ENCODE measurements around the gene SOD2.
"Not testable (repeated sequence)": the region's sequence is repeated elsewhere in the genome, so short reads cannot be mapped to it uniquely, and the experiment has no call there.

The SOD2 gene

DNA sequence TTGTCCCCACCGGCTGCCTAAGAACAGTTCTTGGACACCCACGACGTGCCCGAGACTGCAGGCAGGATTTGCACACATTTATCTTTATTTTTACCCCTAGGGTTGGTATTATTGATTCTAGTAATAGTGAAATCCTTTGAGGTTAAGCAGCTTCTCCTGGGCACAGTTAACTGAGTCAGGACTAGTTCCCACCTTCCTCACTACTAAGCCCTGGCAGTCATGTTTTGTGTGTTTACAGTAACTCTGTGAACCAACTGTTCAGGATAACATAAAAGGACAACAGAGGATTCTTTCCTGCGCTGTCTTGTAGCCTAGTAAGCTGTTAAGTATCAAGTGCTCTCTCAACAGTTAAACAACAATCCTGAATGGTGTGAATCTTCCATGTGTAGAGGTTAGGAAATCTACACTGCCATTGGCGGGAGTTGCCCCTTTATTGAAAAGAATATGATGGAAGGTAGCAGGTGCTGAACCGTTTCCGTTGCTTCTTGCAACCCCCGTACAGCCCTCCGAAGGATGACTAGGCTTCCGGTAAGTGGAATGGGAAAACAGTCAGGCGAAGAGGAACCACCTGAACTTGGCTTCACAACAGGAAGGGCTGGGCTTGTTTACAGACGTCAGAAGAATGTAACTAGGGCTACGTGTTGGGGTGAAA, 979 bp upstream of the SOD2 start:
- TF ChIP-seq, protein P1, sequence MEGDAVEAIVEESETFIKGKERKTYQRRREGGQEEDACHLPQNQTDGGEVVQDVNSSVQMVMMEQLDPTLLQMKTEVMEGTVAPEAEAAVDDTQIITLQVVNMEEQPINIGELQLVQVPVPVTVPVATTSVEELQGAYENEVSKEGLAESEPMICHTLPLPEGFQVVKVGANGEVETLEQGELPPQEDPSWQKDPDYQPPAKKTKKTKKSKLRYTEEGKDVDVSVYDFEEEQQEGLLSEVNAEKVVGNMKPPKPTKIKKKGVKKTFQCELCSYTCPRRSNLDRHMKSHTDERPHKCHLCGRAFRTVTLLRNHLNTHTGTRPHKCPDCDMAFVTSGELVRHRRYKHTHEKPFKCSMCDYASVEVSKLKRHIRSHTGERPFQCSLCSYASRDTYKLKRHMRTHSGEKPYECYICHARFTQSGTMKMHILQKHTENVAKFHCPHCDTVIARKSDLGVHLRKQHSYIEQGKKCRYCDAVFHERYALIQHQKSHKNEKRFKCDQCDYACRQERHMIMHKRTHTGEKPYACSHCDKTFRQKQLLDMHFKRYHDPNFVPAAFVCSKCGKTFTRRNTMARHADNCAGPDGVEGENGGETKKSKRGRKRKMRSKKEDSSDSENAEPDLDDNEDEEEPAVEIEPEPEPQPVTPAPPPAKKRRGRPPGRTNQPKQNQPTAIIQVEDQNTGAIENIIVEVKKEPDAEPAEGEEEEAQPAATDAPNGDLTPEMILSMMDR (IDR thresholded peaks at IDR 0.05; ENCODE audit: borderline replicate concordance, insufficient read depth, low read depth, low read length) = no peak
- H3K4me3 ChIP-seq (ENCODE audit: low read depth, low read length) = peak overlapping the region; percentile 72

DNA sequence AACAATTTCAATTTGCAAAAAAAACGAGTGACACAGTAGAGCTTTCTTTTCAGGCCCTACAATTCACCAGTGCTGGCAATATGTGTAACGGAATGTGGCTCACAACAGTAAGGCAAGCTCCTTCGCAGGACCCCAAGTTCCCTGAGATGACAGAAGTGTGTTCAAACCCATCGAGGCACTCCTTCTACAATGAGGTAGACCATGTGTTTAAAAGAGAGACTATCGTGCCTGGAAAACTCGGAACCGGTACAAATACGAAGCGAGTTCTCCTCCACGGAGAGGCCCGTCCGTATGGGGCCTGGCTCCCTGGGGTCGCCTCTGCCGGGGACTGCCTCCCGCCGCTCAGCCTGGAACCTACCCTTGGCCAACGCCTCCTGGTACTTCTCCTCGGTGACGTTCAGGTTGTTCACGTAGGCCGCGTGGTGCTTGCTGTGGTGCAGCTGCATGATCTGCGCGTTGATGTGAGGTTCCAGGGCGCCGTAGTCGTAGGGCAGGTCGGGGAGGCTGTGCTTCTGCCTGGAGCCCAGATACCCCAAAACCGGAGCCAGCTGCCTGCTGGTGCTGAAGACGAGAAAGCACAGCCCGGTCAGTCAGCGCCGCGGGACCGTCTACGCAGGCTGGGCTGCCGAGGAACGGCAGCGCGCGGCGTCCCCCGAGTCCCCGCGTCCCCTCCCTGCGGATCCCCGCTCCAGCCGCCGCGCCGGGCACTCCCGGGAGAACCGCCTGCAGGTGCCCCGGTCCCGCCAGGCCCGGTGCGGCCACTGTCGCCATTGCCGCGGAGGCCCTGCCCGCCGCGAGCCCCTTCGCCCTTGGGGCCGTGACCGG, 526 bp downstream of the SOD2 start:
- TF ChIP-seq, protein P1 (IDR thresholded peaks at IDR 0.05; ENCODE audit: borderline replicate concordance, insufficient read depth, low read depth, low read length) = no peak
- H3K4me3 ChIP-seq (ENCODE audit: low read depth, low read length) = peak overlapping the region; percentile 72

DNA sequence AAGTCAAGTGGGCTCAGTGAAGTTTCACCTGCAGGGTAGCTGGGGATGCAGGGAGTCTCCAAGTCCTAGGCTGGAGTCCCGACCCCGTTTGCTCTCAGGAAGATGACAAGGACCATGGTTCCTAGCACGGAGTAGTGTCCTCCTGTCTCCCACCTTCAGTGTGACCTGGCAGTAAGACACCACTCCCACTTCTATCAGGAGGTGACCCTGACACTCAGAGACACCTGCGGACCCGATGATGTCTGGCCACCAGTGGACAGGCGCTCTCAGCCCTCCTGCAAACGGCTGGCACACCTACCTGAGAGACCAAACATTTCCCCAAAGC, 1.1 kb downstream of the SOD2 start:
- H3K4me3 ChIP-seq (ENCODE audit: low read depth, low read length) = peak overlapping the region; percentile 72
- TF ChIP-seq, protein P1 (IDR thresholded peaks at IDR 0.05; ENCODE audit: borderline replicate concordance, insufficient read depth, low read depth, low read length) = no peak

DNA sequence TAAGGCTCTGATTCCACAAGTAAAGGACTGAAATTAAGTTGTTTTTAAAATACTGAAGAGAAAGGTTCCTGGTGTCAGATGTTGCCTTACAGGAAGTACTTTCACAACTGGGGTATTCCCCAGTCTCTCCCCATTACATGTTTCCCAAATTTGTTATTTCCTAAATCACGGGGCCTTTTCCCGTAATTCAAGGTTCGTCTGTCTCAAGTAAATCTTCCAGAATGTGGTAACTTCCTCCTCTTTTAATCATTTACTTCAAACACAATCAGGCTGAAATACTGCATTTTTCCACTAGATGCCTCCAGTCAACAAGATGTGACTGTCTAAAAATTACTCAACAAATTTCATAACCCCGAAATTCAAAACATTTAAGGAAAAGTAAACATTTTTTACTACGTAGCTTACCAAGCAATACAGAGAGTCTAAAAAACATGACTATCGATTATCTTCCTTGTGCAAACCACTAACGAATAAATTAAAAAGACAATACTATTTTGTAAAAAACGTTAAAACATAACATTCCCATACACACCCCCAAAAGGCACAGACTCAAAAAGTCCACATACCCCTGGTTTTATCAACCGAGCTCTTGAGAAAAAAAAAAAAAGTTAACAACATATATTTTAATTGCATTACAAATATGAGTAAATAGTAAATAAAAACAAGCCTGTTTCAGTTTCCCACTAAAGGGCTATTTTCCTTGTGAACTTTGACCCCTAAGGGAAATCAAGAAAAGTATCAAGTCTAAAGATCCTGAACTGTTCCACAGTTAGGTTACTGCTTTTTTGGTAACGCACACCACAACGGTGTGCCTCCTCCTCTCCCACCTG, 1.7 kb downstream of the SOD2 start:
- TF ChIP-seq, protein P1 (IDR thresholded peaks at IDR 0.05; ENCODE audit: borderline replicate concordance, insufficient read depth, low read depth, low read length) = peak; percentile 46; the same call in 1 of the 2 replicates
- peak overlapping the region; percentile 72 for H3K4me3 ChIP-seq (ENCODE audit: low read depth, low read length)

DNA sequence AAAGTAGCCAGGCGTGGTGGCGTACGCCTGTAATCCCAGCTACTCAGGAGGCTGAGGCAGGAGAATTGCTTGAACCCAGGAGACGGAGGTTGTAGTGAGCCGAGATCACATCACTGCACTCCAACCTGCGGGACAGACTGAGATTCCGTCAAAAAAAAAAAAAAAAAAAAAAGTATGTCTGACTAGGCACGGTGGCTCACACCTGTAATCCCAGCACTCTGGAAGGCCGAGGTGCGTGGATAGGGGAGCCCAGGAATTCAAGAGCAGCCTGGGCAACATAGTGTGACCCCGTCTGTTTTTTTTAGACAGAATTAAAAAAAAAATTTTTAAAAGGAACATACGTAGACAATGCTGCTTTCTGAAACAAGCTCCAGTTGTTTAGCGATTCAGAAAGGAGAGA, 2.9 kb downstream of the SOD2 start:
- H3K4me3 ChIP-seq (ENCODE audit: low read depth, low read length) = not testable (repeated sequence)

DNA sequence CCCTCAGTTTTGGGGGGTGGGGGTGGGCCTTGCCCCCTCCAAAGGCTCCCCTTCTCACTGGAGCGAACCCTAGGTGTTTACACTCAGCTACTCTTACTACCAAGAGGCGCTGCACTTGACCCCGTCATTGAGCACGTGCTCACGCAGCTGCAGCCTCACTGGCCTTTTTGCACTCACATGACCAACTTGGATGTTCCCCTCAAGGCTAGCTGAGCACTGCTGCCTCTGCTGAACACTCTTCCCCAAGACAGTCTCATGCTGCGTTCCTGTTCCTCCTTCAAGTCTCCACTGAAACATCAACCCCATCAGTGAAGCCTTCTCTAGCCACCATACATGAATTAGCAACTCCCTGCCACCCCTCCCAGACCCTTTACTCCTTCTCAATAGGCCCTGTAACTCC, 4.0 kb downstream of the SOD2 start:
- TF ChIP-seq, protein P1 (IDR thresholded peaks at IDR 0.05; ENCODE audit: borderline replicate concordance, insufficient read depth, low read depth, low read length) = no peak
- H3K4me3 ChIP-seq (ENCODE audit: low read depth, low read length) = no peak overlapping the region

DNA sequence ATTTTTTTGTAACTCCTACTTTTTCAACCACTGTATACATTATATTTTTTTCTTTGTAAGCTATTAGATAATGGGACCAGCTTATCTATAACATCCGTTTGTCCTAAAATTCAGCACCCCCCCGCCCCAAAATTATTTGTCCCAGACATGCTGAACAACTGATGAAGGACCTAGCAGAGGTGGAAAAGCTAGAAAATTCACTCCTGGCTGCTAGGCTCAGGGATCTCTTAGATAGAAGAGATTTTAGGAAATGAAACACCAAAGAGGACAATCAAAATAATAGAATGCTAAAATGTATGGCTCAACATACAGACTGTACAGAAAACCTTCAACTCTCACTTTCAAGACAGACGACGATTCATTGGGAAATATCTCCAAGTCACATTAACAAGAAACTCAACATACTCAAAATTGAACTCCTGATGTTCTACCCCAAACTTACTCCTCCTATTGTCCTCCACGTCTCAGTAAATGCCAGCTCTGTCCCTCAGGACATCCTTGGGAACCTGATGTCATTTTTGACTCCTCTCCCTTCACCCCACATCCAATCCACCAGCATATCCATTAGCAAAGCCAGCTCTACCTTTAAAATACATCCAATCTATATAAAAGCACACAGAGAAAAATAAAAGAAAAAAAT, 4.7 kb downstream of the SOD2 start:
- TF ChIP-seq, protein P1 (IDR thresholded peaks at IDR 0.05; ENCODE audit: borderline replicate concordance, insufficient read depth, low read depth, low read length) = no peak
- H3K4me3 ChIP-seq (ENCODE audit: low read depth, low read length) = no peak overlapping the region

Data from GM12875 (cell line).